A673 (cell line): Measurements from ENCODE around the gene CAPZB. TPM values are rescaled to one million over a fixed set of nuclear protein-coding genes. Genes with fewer than 3 reads are reported as not detected.

Experiments used
- BruUV-seq: library from RNA; stranded (reverse); fragments of 400-500 nt; replicated peaks from 2 replicates; lab custom pipeline; 2021; lab: Mats Ljungman, UMichigan
- CTCF ChIA-PET: fragments of 300-600 bp; sonication (Branson Sonifier 250); formaldehyde crosslinking; loops from one replicate; lab custom pipeline; 2022; ENCODE audit warnings: antibody characterized with exemption; lab: Charles Lee
- POLR2A ChIA-PET: fragments of 300-600 bp; sonication (Branson Sonifier 250); formaldehyde crosslinking; loops from one replicate; lab custom pipeline; 2022; ENCODE audit warnings: antibody characterized with exemption; ENCODE audit not compliant: low non-redundant PET; lab: Charles Lee
- DNase-seq: peaks from one replicate; pipeline ENCODE4 v3.0.0-alpha.2; 2015; ENCODE audit warnings: low spot score
- H3K27ac ChIP-seq: fragments of 200-600 bp; sonication (generic); 2 replicates; pipeline ENCODE4 v1.5.1; 2016; ENCODE audit warnings: mixed run types, low read depth, mild to moderate bottlenecking, mixed read lengths, antibody characterized with exemption, low read length; ENCODE audit not compliant: poor library complexity, severe bottlenecking
- H3K27me3 ChIP-seq: fragments of 200-600 bp; sonication (generic); replicated peaks from 2 replicates; pipeline ENCODE4 v1.6.1; 2017; ENCODE audit warnings: mixed run types, low read depth, mild to moderate bottlenecking, mixed read lengths, antibody characterized with exemption, low read length; ENCODE audit not compliant: insufficient read depth, poor library complexity
- H3K36me3 ChIP-seq: fragments of 200-600 bp; sonication (generic); 2 replicates; pipeline ENCODE4 v1.6.1; 2016; ENCODE audit warnings: mixed run types, mild to moderate bottlenecking, mixed read lengths, antibody characterized with exemption, low read length; ENCODE audit not compliant: insufficient read depth, poor library complexity, severe bottlenecking
- H3K4me1 ChIP-seq: fragments of 200-600 bp; sonication (generic); 2 replicates; pipeline ENCODE4 v1.6.1; 2017; ENCODE audit warnings: mixed run types, mild to moderate bottlenecking, mixed read lengths, antibody characterized with exemption, low read length; ENCODE audit not compliant: insufficient read depth, poor library complexity, severe bottlenecking
- H3K4me3 ChIP-seq: fragments of 200-600 bp; sonication (generic); 2 replicates; pipeline ENCODE4 v1.5.1; 2016; ENCODE audit warnings: low read depth, mixed run types, mild to moderate bottlenecking, mixed read lengths, low read length; ENCODE audit not compliant: poor library complexity, severe bottlenecking
- H3K9me3 ChIP-seq: fragments of 200-600 bp; sonication (generic); 2 replicates; pipeline ENCODE4 v1.6.1; 2016; ENCODE audit warnings: mixed run types, low read depth, mild to moderate bottlenecking, mixed read lengths, antibody characterized with exemption, low read length; ENCODE audit not compliant: poor library complexity, severe bottlenecking
- CTCF ChIP-seq: fragments of 300-800, 200-600 bp; sonication (generic); conservative IDR thresholded peaks from 2 replicates; pipeline ENCODE4 v1.5.1; 2017; ENCODE audit warnings: low read depth, mild to moderate bottlenecking, antibody characterized with exemption, low read length, moderate library complexity, mixed read lengths
- EZH2 ChIP-seq: fragments of 200-600 bp; sonication (generic); IDR thresholded peaks from 2 replicates; pipeline ENCODE4 v1.6.1; 2017; ENCODE audit warnings: borderline replicate concordance, low read depth, mild to moderate bottlenecking, mixed read lengths, antibody characterized with exemption, low read length; ENCODE audit not compliant: poor library complexity, severe bottlenecking
- intact Hi-C: fragments of 100-400 bp; cut with micrococcal nuclease; formaldehyde crosslinking; loops from one replicate; pipeline ENCODE4 v1.10.0; 2022; ENCODE audit not compliant: unreplicated experiment
- total RNA-seq: library from RNA; stranded (reverse); gene quantifications from 2 replicates; pipeline ENCODE4 v1.2.3, GENCODE V29; 2021

CAPZB gene
- total RNA-seq, 1 experiment from 2014 or later: 214 TPM

DNA sequence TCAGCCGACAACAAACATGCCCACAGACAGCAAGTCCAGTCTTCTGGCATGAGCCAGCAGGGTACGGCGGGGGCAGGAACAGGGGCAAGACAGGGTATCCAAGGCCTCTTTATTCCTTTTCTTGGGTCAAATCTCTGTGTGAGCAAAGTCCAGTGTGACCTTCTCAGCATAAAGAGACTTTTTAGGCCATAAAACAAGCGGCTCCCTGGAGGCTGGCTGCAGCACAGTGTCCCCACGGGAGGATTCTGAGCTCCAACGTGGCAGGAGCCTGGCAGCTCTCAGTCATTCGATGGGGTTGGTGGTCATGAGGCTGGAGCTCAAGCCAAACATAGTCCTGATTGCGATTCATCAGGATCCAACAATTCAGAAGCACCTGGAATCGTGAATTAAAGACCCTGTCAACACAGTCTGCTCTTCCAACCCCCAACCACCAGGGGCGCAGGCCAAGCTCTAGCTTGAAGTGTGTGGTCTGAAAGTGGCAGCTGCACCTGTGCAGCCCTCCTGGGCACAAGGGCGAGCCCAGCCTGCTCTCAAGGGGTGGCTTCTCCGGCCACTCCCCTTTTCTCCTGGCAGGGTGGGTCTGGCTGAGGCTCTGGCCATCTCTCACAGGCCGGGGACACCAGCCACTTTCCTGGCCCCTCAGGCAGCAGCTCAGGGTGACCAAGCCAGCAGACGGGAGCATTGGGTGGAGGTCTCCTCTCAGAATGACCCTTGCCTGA is 111.1 kb downstream of the CAPZB start:
- Histone ChIP-seq H3K4me1 (no peaks in the 10 kb centered on the region), H3K9me3 (no peaks in the 10 kb centered on the region), H3K27me3 (no peaks in the 10 kb centered on the region), H3K4me3 (no peak overlapping the region), H3K27ac (no peak overlapping the region), H3K36me3 (peaks cover 20% of the 10 kb centered on the region)
- no TSS peak for BruUV-seq
- no peak for DNase-seq
- TF ChIP-seq CTCF (peak; percentile 33; the same call in 1 of the 2 replicates), EZH2 (no peak)
- ChIA-PET CTCF (no interaction called here), POLR2A (no interaction called here)
- intact Hi-C loops: no loop called here

DNA sequence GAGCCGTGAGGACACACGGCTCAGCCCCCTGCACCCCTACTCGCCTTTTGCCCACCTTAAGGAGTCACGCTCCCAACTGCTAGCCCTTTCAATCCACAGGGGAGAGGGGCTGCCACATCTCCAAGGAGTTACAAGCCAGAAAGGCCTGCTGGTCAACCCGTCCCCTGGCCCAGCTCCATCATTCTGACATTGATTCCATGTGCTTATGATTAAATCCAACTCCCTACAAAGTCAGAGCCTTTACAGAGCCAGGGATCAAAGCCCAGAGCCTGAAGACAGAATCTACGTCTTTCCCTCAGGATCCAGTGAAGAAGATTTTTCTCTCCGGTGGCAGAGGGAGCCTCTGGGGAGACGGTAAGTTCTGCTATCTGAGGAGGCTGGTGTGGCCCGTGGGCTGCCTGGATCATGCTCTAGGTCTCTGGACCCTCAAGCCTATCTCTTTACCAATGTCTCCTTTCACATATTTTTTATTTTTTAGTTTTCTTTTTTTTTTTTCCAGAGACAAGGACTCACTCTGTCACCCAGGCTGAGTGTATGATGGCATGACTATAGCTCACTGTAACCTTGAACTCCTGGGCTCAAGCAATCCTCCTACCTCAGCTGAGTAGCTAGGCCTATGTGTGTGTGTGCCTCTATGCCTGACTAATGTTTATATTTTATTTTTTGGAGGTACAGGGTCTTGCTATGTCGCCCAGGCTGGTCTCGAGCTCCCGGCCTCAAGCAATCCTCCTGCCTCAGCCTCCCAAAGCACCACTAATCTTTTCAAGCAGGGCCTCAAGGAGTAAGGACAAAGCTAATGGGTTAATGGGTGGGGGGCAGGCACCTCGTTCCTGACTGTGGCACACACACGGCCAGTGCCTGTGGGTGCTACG is 111.9 kb downstream of the CAPZB start:
- intact Hi-C loops: no loop called here
- POLR2A ChIA-PET: no interaction called here
- DNase-seq: no peak
- Histone ChIP-seq H3K36me3 (peaks cover 20% of the 10 kb centered on the region), H3K27ac (no peak overlapping the region), H3K4me3 (no peak overlapping the region), H3K27me3 (no peaks in the 10 kb centered on the region), H3K4me1 (no peaks in the 10 kb centered on the region), H3K9me3 (no peaks in the 10 kb centered on the region)
- CTCF ChIA-PET: no interaction called here
- BruUV-seq: no TSS peak
- no peak for TF ChIP-seq EZH2

DNA sequence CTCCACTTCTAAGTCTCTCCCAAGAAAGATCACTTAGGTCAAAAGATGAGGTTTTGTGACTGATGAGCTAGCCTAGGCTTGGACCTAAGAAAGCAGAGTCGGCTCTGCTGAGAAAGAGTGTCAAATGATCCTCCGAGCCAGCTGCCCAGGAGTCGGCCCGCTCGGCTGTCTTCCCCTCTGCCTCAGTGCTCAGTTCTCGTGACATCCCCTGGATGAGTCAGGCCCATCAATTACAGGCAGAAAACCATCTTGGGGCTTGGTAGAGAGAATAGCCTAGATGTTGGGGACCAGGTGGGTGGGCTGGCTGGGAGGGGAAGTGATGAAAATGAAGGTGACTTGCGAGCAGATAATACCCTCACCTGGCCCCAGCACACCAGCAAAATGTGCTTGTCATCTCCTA is 112.7 kb downstream of the CAPZB start:
- Histone ChIP-seq H3K27me3 (no peaks in the 10 kb centered on the region), H3K4me1 (no peaks in the 10 kb centered on the region), H3K36me3 (peaks cover 16% of the 10 kb centered on the region), H3K27ac (no peak overlapping the region), H3K9me3 (no peaks in the 10 kb centered on the region), H3K4me3 (no peak overlapping the region)
- BruUV-seq: no TSS peak
- ChIA-PET POLR2A (no interaction called here), CTCF (no interaction called here)
- TF ChIP-seq EZH2 (no peak), CTCF (no peak)
- intact Hi-C loops: no loop called here
- DNase-seq: no peak
